ENCODE results near the gene PHACTR1.

Gene PHACTR1

DNA sequence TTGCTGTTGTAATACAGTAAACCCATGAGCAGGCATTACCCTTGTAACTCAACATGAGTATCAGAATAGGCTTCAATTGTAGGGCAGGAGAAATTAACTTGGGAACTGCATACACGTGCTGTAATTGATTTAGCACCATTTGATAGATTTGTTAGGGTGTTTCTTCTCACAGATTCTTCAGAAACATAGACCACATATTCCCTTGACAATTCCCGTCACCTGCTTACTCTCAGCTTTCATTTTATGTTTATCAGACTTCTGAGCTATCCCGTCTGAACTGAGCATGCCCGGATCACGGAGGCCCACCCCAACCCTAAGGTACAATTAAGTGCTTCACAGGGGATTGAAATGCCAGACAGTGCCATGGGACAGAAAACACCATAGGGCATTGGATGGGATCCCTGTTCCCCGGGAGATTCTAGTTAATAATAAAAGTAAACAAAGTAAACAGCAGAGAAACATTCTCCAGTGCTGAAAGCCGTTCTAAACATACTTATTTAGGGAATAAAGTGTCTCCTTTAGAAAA lies 179.7 kb downstream of the PHACTR1 start:
- DNase-seq (ENCODE audit: low read depth, low spot score) = no peak
- TF ChIP-seq, protein P1, sequence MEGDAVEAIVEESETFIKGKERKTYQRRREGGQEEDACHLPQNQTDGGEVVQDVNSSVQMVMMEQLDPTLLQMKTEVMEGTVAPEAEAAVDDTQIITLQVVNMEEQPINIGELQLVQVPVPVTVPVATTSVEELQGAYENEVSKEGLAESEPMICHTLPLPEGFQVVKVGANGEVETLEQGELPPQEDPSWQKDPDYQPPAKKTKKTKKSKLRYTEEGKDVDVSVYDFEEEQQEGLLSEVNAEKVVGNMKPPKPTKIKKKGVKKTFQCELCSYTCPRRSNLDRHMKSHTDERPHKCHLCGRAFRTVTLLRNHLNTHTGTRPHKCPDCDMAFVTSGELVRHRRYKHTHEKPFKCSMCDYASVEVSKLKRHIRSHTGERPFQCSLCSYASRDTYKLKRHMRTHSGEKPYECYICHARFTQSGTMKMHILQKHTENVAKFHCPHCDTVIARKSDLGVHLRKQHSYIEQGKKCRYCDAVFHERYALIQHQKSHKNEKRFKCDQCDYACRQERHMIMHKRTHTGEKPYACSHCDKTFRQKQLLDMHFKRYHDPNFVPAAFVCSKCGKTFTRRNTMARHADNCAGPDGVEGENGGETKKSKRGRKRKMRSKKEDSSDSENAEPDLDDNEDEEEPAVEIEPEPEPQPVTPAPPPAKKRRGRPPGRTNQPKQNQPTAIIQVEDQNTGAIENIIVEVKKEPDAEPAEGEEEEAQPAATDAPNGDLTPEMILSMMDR (IDR thresholded peaks at IDR 0.05; ENCODE audit: insufficient read depth, low read length, missing control alignments) = no peak
- H3K4me3 ChIP-seq (ENCODE audit: low read depth, low read length) = no peak overlapping the region
- CTCF ChIA-PET = interaction anchor here (0.7 to 5.1 kb wide), 2 partner anchors 15 to 259 kb away, joined by 3 to 62 read pairs; no protein-coding TSS in a partner anchor
- POLR2A ChIA-PET = no interaction called here

DNA sequence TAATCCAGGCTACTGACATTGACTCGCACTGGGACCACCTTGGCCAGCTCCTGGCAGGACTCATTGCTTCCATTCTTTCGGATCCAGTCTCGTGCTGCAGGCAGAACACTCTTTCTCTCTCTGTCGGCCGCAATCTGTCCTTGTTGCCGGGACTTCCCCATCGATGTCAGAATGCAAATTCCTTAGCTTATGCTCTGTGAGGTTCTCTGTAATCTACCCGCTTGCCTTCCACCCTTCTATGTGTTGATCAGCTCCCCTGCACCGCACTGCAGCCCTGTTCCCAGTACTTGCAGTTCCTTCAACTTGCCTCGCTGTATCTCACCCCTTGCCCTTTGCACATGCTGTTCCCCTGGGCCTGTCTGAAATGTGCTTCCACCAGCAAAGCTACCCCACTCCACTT lies 182.0 kb downstream of the PHACTR1 start:
- TF ChIP-seq, protein P1 (IDR thresholded peaks at IDR 0.05; ENCODE audit: insufficient read depth, low read length, missing control alignments) = no peak
- ChIA-PET CTCF (interaction anchor here (1.6 to 2.3 kb wide), 2 partner anchors 11 to 13 kb away, joined by 6 to 7 read pairs; no protein-coding TSS in a partner anchor), POLR2A (no interaction called here)
- DNase-seq (ENCODE audit: low read depth, low spot score) = no peak
- no peak overlapping the region for H3K4me3 ChIP-seq (ENCODE audit: low read depth, low read length)

DNA sequence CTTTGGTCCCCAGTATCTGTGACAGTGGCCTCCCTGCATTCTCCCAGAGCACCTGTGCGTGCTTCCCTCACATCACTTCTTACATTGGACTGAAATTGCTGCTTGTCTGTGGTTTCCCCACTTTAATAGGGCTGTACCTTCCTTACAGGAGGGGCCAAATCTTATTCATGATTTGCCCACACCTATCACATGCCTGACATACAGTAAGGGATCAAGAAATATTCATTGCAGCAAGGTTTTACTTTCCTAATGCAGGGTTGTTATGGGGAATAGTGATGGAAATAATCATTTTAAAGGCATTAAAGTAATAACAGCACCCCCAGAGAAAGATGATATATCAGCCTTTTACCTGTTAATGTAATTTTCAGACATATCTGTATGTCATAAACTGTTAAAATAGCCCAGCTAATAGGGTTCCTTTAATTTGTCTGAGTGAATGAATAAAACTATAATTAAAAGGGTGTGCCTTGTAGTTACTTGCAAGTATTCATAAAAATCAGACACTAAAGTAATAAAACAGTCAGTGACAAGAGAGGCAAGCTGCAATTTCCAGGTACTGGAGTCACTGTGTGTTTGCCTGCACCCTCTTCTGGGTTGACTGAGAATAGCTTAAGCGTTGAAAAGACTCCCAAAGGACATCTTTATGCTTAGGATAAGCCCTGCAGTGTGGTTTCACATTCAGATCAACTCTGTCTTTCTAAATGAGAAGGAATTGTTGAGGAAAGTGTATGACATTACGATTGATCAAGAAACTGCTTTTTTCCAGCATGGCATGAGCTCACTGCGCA lies 182.7 kb downstream of the PHACTR1 start:
- TF ChIP-seq, protein P1 (IDR thresholded peaks at IDR 0.05; ENCODE audit: insufficient read depth, low read length, missing control alignments) = no peak
- no peak overlapping the region for H3K4me3 ChIP-seq (ENCODE audit: low read depth, low read length)
- CTCF ChIA-PET = interaction anchor here (0.9 to 2.3 kb wide), 4 partner anchors 10 to 14 kb away, joined by 4 to 7 read pairs (median 5); no protein-coding TSS in a partner anchor
- POLR2A ChIA-PET = no interaction called here
- no peak for DNase-seq (ENCODE audit: low read depth, low spot score)

DNA sequence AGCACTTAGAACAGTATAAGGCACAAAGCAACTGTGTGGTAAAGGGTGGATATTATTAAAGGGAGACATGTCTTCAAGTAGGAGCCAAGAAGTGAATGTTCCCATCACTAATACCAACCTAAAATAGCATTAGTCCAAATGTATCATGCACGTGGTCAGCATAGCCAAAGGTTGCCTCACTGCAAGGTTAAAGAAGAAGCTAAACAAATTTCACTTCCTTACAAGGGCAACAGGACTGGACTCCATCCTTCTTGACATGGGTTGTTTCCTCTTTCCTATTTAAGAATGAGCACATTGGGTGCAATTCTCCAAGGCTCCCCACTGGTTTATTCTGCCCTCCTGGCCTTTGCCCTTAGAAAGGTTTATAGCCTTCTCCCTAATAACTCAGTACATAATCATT lies 186.7 kb downstream of the PHACTR1 start:
- TF ChIP-seq, protein P1 (IDR thresholded peaks at IDR 0.05; ENCODE audit: insufficient read depth, low read length, missing control alignments) = no peak
- ChIA-PET CTCF (interaction anchor here (0.9 to 1.0 kb wide), 2 partner anchors 8 to 10 kb away, joined by 3 to 4 read pairs; no protein-coding TSS in a partner anchor), POLR2A (no interaction called here)
- no peak overlapping the region for H3K4me3 ChIP-seq (ENCODE audit: low read depth, low read length)
- no peak for DNase-seq (ENCODE audit: low read depth, low spot score)

DNA sequence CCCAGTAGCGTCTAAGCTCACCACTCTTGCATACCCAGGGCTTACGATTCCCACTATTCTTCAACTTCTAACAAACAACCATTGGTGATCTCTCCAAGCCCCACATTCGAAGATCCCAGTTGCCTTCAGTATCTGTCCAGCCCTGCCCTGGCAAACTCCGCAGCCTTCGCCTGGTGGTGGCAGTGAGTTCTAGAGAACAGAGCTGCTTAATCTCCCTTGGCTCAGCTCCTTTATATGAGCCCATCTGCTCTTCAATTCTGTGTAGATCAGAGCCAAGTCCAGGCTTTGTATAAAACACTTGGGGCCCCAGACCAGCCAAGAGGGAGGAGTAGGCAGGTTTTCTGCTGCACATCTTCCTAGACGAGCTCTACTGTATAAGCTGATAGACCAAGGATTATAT lies 193.3 kb downstream of the PHACTR1 start:
- DNase-seq (ENCODE audit: low read depth, low spot score) = no peak
- CTCF ChIA-PET = interaction anchor here (1.3 to 6.1 kb wide), 2 partner anchors 11 to 420 kb away, joined by 6 to 84 read pairs; partner anchors contain the start of gene TBC1D7
- POLR2A ChIA-PET = no interaction called here
- TF ChIP-seq, protein P1 (IDR thresholded peaks at IDR 0.05; ENCODE audit: insufficient read depth, low read length, missing control alignments) = no peak
- no peak overlapping the region for H3K4me3 ChIP-seq (ENCODE audit: low read depth, low read length)

DNA sequence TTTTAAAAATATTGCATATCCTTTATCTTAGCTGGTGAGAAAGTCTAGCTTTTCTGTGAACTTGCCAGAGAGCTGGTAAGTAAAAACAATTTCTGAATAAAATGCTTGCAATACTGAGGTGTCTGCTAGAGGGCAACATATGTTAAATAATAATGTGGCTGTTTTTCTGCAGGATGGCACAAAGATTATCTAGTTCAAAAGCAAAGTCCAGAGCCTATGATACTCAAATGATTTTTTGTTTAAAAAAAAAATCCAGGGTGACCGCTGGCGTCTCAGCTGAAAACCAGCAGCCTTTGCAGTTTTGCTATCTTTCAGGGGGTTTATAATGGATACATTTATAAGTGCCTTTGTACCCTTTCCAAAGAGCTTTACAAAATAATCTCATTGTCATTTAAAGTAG lies 194.9 kb downstream of the PHACTR1 start:
- no peak for DNase-seq (ENCODE audit: low read depth, low spot score)
- ChIA-PET POLR2A (no interaction called here), CTCF (interaction anchor here (0.8 to 6.1 kb wide), 9 partner anchors 10 to 423 kb away, joined by 3 to 84 read pairs (median 3); partner anchors contain the start of gene TBC1D7)
- no peak overlapping the region for H3K4me3 ChIP-seq (ENCODE audit: low read depth, low read length)
- TF ChIP-seq, protein P1 (IDR thresholded peaks at IDR 0.05; ENCODE audit: insufficient read depth, low read length, missing control alignments) = peak; percentile 15
